SK-N-SH (cell line): ENCODE results near the gene C12orf57. TPM values are rescaled to one million over a fixed set of nuclear protein-coding genes. Genes with fewer than 3 reads are reported as not detected.

Source experiments
- CTCF ChIA-PET: fragments of 300-600, 350-600 bp; formaldehyde crosslinking; extraction: SDS; loops from one replicate; lab custom pipeline; 2021; lab: Yijun Ruan, JAX
- POLR2A ChIA-PET: fragments of 350-600 bp; sonication (Branson Sonifier 250); formaldehyde crosslinking; extraction: SDS; loops from one replicate; lab custom pipeline; 2020; ENCODE audit warnings: antibody characterized with exemption, inconsistent platforms; lab: Yijun Ruan, JAX
- DNase-seq: peaks from one replicate; pipeline ENCODE4 v3.0.0; 2012
- H2AFZ ChIP-seq: fragments of 200-600 bp; sonication (generic); 2 replicates; pipeline ENCODE4 v1.8.1; 2016; ENCODE audit warnings: antibody characterized with exemption, mild to moderate bottlenecking, low read depth
- H3F3A ChIP-seq: fragments of 200-600 bp; sonication (generic); replicated peaks from 2 replicates; pipeline ENCODE3; 2016; ENCODE audit warnings: antibody characterized with exemption, mild to moderate bottlenecking; ENCODE audit not compliant: insufficient read depth
- H3K27ac ChIP-seq, 2 experiments: fragments of 200-500 bp in 1 of 2; fragments of 200-600 bp in 1 of 2; sonication (Bioruptor generic) in 1 of 2; sonication (generic), shearing (Covaris generic) in 1 of 2; 2 replicates each; pipeline versions ENCODE4 v1.5.1 to v1.6.1; 2014 to 2016; ENCODE audit warnings: low read depth in 2 of 2, inconsistent platforms in 1 of 2, low read length in 1 of 2, mild to moderate bottlenecking in 1 of 2, mixed read lengths in 1 of 2
- H3K27me3 ChIP-seq: fragments of 200-600 bp; sonication (generic), shearing (Covaris generic); 2 replicates; pipeline ENCODE4 v1.6.1; 2016; ENCODE audit warnings: mixed run types; ENCODE audit not compliant: insufficient read depth
- H3K36me3 ChIP-seq, 2 experiments: fragments of 200-500 bp in 1 of 2; fragments of 200-600 bp in 1 of 2; sonication (Bioruptor generic) in 1 of 2; sonication (generic) in 1 of 2; replicated peaks in 1 of 2; 2 replicates each; pipeline versions ENCODE3 to v1.5.1; 2014 to 2016; ENCODE audit warnings: low read length in 1 of 2, mild to moderate bottlenecking in 1 of 2; ENCODE audit not compliant: insufficient read depth in 2 of 2, control insufficient read depth in 1 of 2
- H3K4me1 ChIP-seq, 2 experiments: fragments of 200-500 bp in 1 of 2; fragments of 200-600 bp in 1 of 2; sonication (Bioruptor generic) in 1 of 2; sonication (generic), shearing (Covaris generic) in 1 of 2; 2 replicates each; pipeline versions ENCODE4 v1.5.1 to v1.6.1; 2014 to 2016; ENCODE audit warnings: low read depth in 1 of 2, low read length in 1 of 2, mixed run types in 1 of 2; ENCODE audit not compliant: insufficient read depth in 2 of 2, control insufficient read depth in 1 of 2
- H3K4me2 ChIP-seq: fragments of 200-600 bp; sonication (generic), shearing (Covaris generic); 2 replicates; pipeline ENCODE4 v1.6.1; 2017; ENCODE audit warnings: mixed run types
- H3K4me3 ChIP-seq, 2 experiments: fragments of 200-500 bp in 1 of 2; fragments of 200-600 bp in 1 of 2; sonication (Bioruptor generic) in 1 of 2; sonication (generic), shearing (Covaris generic) in 1 of 2; 2 replicates each; pipeline versions ENCODE4 v1.5.1 to v1.8.1; 2014 to 2016; ENCODE audit warnings: low read depth in 2 of 2, inconsistent platforms in 1 of 2, low read length in 1 of 2, mild to moderate bottlenecking in 1 of 2, mixed read lengths in 1 of 2, moderate library complexity in 1 of 2
- H3K79me2 ChIP-seq: fragments of 200-600 bp; sonication (generic); 2 replicates; pipeline ENCODE4 v1.8.1; 2017; ENCODE audit warnings: mild to moderate bottlenecking; ENCODE audit not compliant: insufficient read depth
- H3K9ac ChIP-seq: fragments of 200-600 bp; sonication (generic); 2 replicates; pipeline ENCODE4 v1.6.1; 2017; ENCODE audit warnings: mixed run types
- H3K9me2 ChIP-seq: fragments of 200-600 bp; sonication (generic); 2 replicates; pipeline ENCODE4 v1.6.1; 2017; ENCODE audit warnings: mixed run types
- H3K9me3 ChIP-seq: fragments of 200-600 bp; sonication (generic); 2 replicates; pipeline ENCODE4 v1.6.1; 2017; ENCODE audit warnings: mixed run types, mild to moderate bottlenecking, moderate library complexity
- H4K20me1 ChIP-seq: fragments of 200-600 bp; sonication (generic); 2 replicates; pipeline ENCODE4 v1.6.1; 2017; ENCODE audit warnings: mild to moderate bottlenecking, mixed run types; ENCODE audit not compliant: insufficient read depth
- EP300 ChIP-seq, 2 experiments: IDR thresholded peaks; 2 replicates each; pipeline versions ENCODE4 v1.4.0 to v1.6.1; 2012; ENCODE audit warnings: borderline replicate concordance in 1 of 2, low read depth in 1 of 2, low read length in 1 of 2
- FOSL2 ChIP-seq: IDR thresholded peaks from 2 replicates; pipeline ENCODE4 v1.4.0; 2012; ENCODE audit warnings: low read depth, mild to moderate bottlenecking, moderate library complexity, borderline replicate concordance
- FOXM1 ChIP-seq: IDR thresholded peaks from 2 replicates; pipeline ENCODE4 v1.4.0; 2012; ENCODE audit warnings: low read depth, mild to moderate bottlenecking
- GABPA ChIP-seq: IDR thresholded peaks from 2 replicates; pipeline ENCODE4 v1.4.0; 2012; ENCODE audit warnings: low read depth, mild to moderate bottlenecking
- GATA2 ChIP-seq: sonication (generic); formaldehyde crosslinking; IDR thresholded peaks from 2 replicates; pipeline ENCODE4 v1.5.0; 2020; ENCODE audit warnings: mild to moderate bottlenecking, missing genetic modification reagents
- IRF3 ChIP-seq: fragments of 150-350 bp; IDR thresholded peaks from 2 replicates; pipeline ENCODE4 v1.6.1; 2016; ENCODE audit warnings: mild to moderate bottlenecking, low read depth, low read length
- JUND ChIP-seq: IDR thresholded peaks from 2 replicates; pipeline ENCODE4 v1.4.0; 2012
- MXI1 ChIP-seq: IDR thresholded peaks from 2 replicates; pipeline ENCODE4 v1.6.1; 2012; ENCODE audit warnings: mild to moderate bottlenecking, low read depth, low read length, improper control_type of control experiment
- NFIC ChIP-seq: IDR thresholded peaks from 2 replicates; pipeline ENCODE4 v1.4.0; 2012; ENCODE audit warnings: borderline replicate concordance
- REST ChIP-seq: IDR thresholded peaks from 2 replicates; pipeline ENCODE4 v1.6.1; 2012; ENCODE audit warnings: mild to moderate bottlenecking, low read depth, low read length, moderate library complexity
- TAF1 ChIP-seq: IDR thresholded peaks from 2 replicates; pipeline ENCODE4 v1.6.1; 2012; ENCODE audit warnings: low read depth, mild to moderate bottlenecking, low read length, moderate library complexity, borderline replicate concordance
- TCF12 ChIP-seq: IDR thresholded peaks from 2 replicates; pipeline ENCODE4 v1.4.0; 2012
- YY1 ChIP-seq: IDR thresholded peaks from 2 replicates; pipeline ENCODE4 v1.4.0; 2012; ENCODE audit warnings: low read depth, mild to moderate bottlenecking
- WGBS: methylation state at CpG from one replicate; pipeline ENCODE4 v1.1.6; 2017; ENCODE audit warnings: low lambda C conversion rate; 5-methylcytosine and 5-hydroxymethylcytosine counted together
- polyA plus RNA-seq, 3 experiments: library from polyadenylated mRNA; depleted of rRNA; stranded (reverse); fragments of >200 nt; gene quantifications; 2 replicates each; pipeline ENCODE4 v1.2.3, GENCODE V29; 2012

C12orf57 gene
- polyA plus RNA-seq, 1 of the 3 experiments (the other 2 are of a cell fraction): 659 TPM

DNA sequence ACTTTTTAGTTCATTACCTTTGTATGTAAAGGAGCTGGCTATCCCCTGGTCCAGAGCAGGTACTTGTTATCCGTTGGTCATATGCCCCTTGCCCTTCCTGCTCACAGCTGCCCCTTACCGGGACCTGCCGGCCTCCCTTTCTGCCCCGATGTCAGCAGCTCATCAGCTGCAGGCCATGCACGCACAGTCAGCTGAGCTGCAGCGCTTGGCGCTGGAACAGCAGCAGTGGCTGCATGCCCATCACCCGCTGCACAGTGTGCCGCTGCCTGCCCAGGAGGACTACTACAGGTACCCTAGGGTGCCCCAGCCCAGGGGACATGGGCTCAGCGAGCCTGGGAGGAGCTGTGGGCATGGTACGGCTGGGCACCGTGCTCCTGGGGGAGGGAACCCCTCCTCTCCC lies 2.6 kb upstream of the C12orf57 start (continued):
- TF ChIP-seq IRF3 (no peak), FOSL2 (no peak), REST (no peak), TCF12 (no peak), GABPA (no peak), YY1 (no peak), TAF1 (no peak)

- ChIA-PET POLR2A (interaction anchor here (0.9 kb wide), 1 partner anchor 90 kb away, joined by 4 read pairs; the partner anchor contains the start of gene CDCA3), CTCF (interaction anchor here (1.0 to 9.2 kb wide), 5 partner anchors 13 to 73 kb away, joined by 3 to 134 read pairs (median 33); partner anchors contain the start of genes ATN1 and SPSB2)
- no peak overlapping the region for H3K4me2 ChIP-seq
- peak overlapping the region in 1 of 2 experiments; percentile 17; a peak in 1 of 4 replicates for H3K27ac ChIP-seq
- H2AFZ ChIP-seq: no peak overlapping the region
- no peak overlapping the region for H3K4me3 ChIP-seq
- H3K79me2 ChIP-seq: peaks cover 27% of the 10 kb centered on the region
- no peaks in the 10 kb centered on the region for H3K9me2 ChIP-seq
- no peaks in the 10 kb centered on the region for H3K27me3 ChIP-seq
- peaks cover 28 to 33% of the 10 kb centered on the region in 2 experiments for H3K36me3 ChIP-seq
- no peak overlapping the region for H3K9ac ChIP-seq
- TF ChIP-seq IRF3: no peak
- no peak for TF ChIP-seq YY1
- TF ChIP-seq MXI1: no peak
- TF ChIP-seq FOXM1: no peak
- TF ChIP-seq NFIC: no peak
- no peak for TF ChIP-seq JUND
- TF ChIP-seq GATA2 (CRISPR knock-in tag): no peak
- TF ChIP-seq EP300 (IDR thresholded peaks at IDR 0.05; ENCODE audit: borderline replicate concordance in 1 of 2, low read depth in 1 of 2, low read length in 1 of 2): no peak
- peaks cover 6 to 29% of the 10 kb centered on the region in 2 experiments; a peak in 3 of 4 replicates for H3K4me1 ChIP-seq
- no peaks in the 10 kb centered on the region for H4K20me1 ChIP-seq
- no peak for DNase-seq
- H3F3A ChIP-seq: peaks cover 65% of the 10 kb centered on the region
- 84% methylated on average over 12 of the region's 12 CpGs for WGBS
- no peaks in the 10 kb centered on the region for H3K9me3 ChIP-seq
Measured at GRCh38 chr12:6941782-6942181, 2.0 kb upstream of the C12orf57 start.
